Measurements from ENCODE around the gene RAI1. TPM values are rescaled to one million over a fixed set of nuclear protein-coding genes. Genes with fewer than 3 reads are reported as not detected.
A peak's percentile ranks its signal among the peaks of the same experiment; 100 is the strongest.

RAI1 gene
- total and polyA plus RNA-seq, 2 of the 8 experiments (the other 6 are each of a cell fraction or from before 2014, with no cell fraction given): 0.39 to 1.2 TPM

GRCh38 chr17:17698371-17698770, 17.1 kb downstream of the RAI1 start:
- H4K5ac ChIP-seq (ENCODE audit: insufficient read length, low read depth, low read length): no peak overlapping the region
- no peak for DNase-seq (ENCODE audit: low read depth in 1 of 2, low spot score in 2 of 2)
- H3K4me3 ChIP-seq (ENCODE audit: extremely low read depth in 1 of 4, insufficient read depth in 2 of 4, low read depth in 3 of 4, low read length in 4 of 4): no peak overlapping the region
- H3K4ac ChIP-seq (replicated peaks; ENCODE audit: insufficient read length, low read depth, low read length): no peak overlapping the region
- H2BK5ac ChIP-seq (ENCODE audit: low read depth, low read length): no peak overlapping the region
- H3K36me3 ChIP-seq (ENCODE audit: control insufficient read depth in 2 of 4, insufficient read depth in 4 of 4, low read length in 3 of 4): no peaks in the 10 kb centered on the region
- H3K14ac ChIP-seq (ENCODE audit: insufficient read length): no peak overlapping the region
- H3K79me2 ChIP-seq (ENCODE audit: control insufficient read depth in 1 of 2, insufficient read depth in 2 of 2, low read length in 2 of 2): no peaks in the 10 kb centered on the region
- peaks cover 69 to 93% (median 85%) of the 10 kb centered on the region in 4 experiments for H3K27me3 ChIP-seq (replicated peaks in 1 of 4; ENCODE audit: control insufficient read depth in 3 of 4, extremely low read depth in 1 of 4, insufficient read depth in 3 of 4, low read length in 3 of 4)
- 15% methylated on average over 2 of the region's 5 CpGs; no CpG with 5 or more reads in 1 of the 2 experiments for WGBS, 2 experiments (ENCODE audit: extremely low coverage in 1 of 2, insufficient coverage in 1 of 2, insufficient read length in 1 of 2, insufficient replicate concordance in 2 of 2, low coverage in 1 of 2, low lambda C conversion rate in 2 of 2, missing lambda C conversion rate in 1 of 2)
- FAIRE-seq: no peak
- no peak overlapping the region for H2BK15ac ChIP-seq (ENCODE audit: low read length)
- H4K8ac ChIP-seq (ENCODE audit: extremely low read depth, insufficient read depth, low read length): no peak overlapping the region
- H3K56ac ChIP-seq (replicated peaks; ENCODE audit: insufficient read length, low read depth, low read length): no peak overlapping the region
- H3K79me1 ChIP-seq (ENCODE audit: low read depth, low read length): no peaks in the 10 kb centered on the region
- H3K23ac ChIP-seq (ENCODE audit: insufficient read length): no peak overlapping the region
- no peaks in the 10 kb centered on the region for H3K9me3 ChIP-seq (ENCODE audit: insufficient read depth in 2 of 2, low read depth in 1 of 2, low read length in 1 of 2)
- H2BK20ac ChIP-seq (ENCODE audit: low read length): no peak overlapping the region
- H3K27ac ChIP-seq (ENCODE audit: low read depth, low read length): no peak overlapping the region
- peak; percentile 26; the same call in 1 of the 2 replicates for TF ChIP-seq SUZ12 (IDR thresholded peaks at IDR 0.05; ENCODE audit: low read length)
- no peak for TF ChIP-seq CEBPB (IDR thresholded peaks at IDR 0.05; ENCODE audit: low read depth, low read length)
- peak; percentile 51 for TF ChIP-seq ASH2L (IDR thresholded peaks at IDR 0.05; ENCODE audit: low read length)
- H2BK12ac ChIP-seq (ENCODE audit: low read depth, low read length): peak overlapping the region; percentile 3; the same call in 1 of the 2 replicates
- CTCF ChIA-PET (ENCODE audit: partially characterized antibody): interaction anchor here (0.5 to 1.2 kb wide), 3 partner anchors 16 to 226 kb away, joined by 3 to 6 read pairs (median 4); no protein-coding TSS in a partner anchor
- POLR2A ChIA-PET (ENCODE audit: partially characterized antibody): interaction anchor here (0.8 to 2.1 kb wide), 2 partner anchors 13 to 83 kb away, joined by 3 to 7 read pairs; no protein-coding TSS in a partner anchor
- H3K23me2 ChIP-seq (ENCODE audit: low read depth, low read length): peaks cover 7% of the 10 kb centered on the region; the same call in 1 of the 2 replicates
- 0 out of 2 replicates have a peak overlapping the region, but pooled peaks have one; percentile 51 for H3K18ac ChIP-seq (ENCODE audit: extremely low read depth, low read length)
- H4K91ac ChIP-seq (replicated peaks; ENCODE audit: insufficient read length, low read length): no peak overlapping the region
- peaks cover 32 to 35% of the 10 kb centered on the region in 2 experiments for H4K20me1 ChIP-seq (replicated peaks in 1 of 2; ENCODE audit: control insufficient read depth in 1 of 2, insufficient read depth in 2 of 2, low read length in 2 of 2)
- no peak overlapping the region for H2AK5ac ChIP-seq (ENCODE audit: low read depth, low read length)
- H2AFZ ChIP-seq (ENCODE audit: low read length): no peak overlapping the region
- peaks cover 0 to 48% (median 42%) of the 10 kb centered on the region in 4 experiments; a peak in 6 of 7 replicates for H3K4me1 ChIP-seq (replicated peaks in 1 of 4; ENCODE audit: control insufficient read depth in 3 of 4, insufficient read depth in 4 of 4, low read length in 3 of 4)
- no peak overlapping the region for H2BK120ac ChIP-seq (replicated peaks; ENCODE audit: low read depth, low read length)
- peak overlapping the region; percentile 28 to 55; a peak in 3 of 4 replicates for H3K4me2 ChIP-seq (ENCODE audit: insufficient read depth in 1 of 2, low read depth in 2 of 2, low read length in 2 of 2)
- H3K9ac ChIP-seq (replicated peaks in 1 of 4; ENCODE audit: extremely low read depth in 1 of 4, low read depth in 3 of 4, low read length in 3 of 4): no peak overlapping the region

Measured in H1 (cell line).